ENCODE results near the gene TRAF3. TPM values are rescaled to one million over a fixed set of nuclear protein-coding genes. Genes with fewer than 3 reads are reported as not detected.

Gene TRAF3
- total and polyA plus RNA-seq, 3 donors from 2014 or later = 24.3 to 38.8 (median 38.2) TPM

DNA sequence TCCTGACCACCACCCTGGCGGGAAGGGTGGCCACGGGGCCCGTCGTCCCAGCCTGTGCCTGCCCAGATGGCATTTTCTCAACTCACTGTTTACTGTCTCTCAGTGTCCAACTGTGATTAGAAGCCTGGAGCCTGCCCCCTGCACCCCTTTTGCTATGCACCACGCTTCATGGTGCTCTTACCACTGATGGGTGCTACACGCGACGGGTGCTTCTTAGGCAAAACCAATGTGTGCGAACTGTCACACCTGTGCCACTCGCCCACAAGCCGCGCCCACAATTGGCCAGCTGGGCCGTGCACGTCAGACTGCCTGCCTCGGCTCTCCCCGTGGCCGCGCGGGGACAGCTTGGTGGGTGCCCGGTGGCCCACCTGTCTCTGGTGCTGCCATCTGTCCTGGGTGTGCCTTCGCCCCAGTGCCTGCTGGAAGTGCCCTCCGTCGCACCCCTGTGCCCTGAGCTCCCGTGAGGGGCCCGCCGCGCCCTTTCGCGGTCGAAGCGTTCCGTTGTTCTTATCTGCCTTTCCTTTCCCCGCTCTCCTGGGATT is 130.1 kb downstream of the TRAF3 start:
- TF ChIP-seq POLR2A (IDR thresholded peaks at IDR 0.05) = no peak
- no peak for TF ChIP-seq CTCF (IDR thresholded peaks at IDR 0.05)
- Histone ChIP-seq H3K36me3 (ENCODE audit: low read depth, missing control alignments) (no peaks in the 10 kb centered on the region), H3K4me3 (no peak overlapping the region), H3K27me3 (no peaks in the 10 kb centered on the region), H3K4me1 (no peaks in the 10 kb centered on the region), H3K27ac (no peak overlapping the region), H3K9me3 (no peaks in the 10 kb centered on the region)
- DNase-seq = no peak
- intact Hi-C loops (cut with DNase I; ENCODE audit: low total_unique reads) = no loop called here
- 94 to 95% methylated on average over 19 to 33 of the region's 33 CpGs for WGBS, 2 donors

- no peaks in the 10 kb centered on the region for H3K36me3 ChIP-seq (ENCODE audit: low read depth, missing control alignments)
- no peaks in the 10 kb centered on the region for H3K4me1 ChIP-seq
- no peak overlapping the region for H3K4me3 ChIP-seq
- no peaks in the 10 kb centered on the region for H3K9me3 ChIP-seq
- TF ChIP-seq CTCF (IDR thresholded peaks at IDR 0.05) (no peak), POLR2A (IDR thresholded peaks at IDR 0.05) (no peak)
- H3K27ac ChIP-seq = no peak overlapping the region
- H3K27me3 ChIP-seq = no peaks in the 10 kb centered on the region
- intact Hi-C loops (cut with DNase I; ENCODE audit: low total_unique reads) = no loop called here
- DNase-seq = no peak
- 94 to 96% methylated on average over 14 to 23 of the region's 23 CpGs for WGBS, 2 donors
Observed at GRCh38 chr14:102907980-102908730, 130.9 kb downstream of the TRAF3 start.

GRCh38 chr14:102908766-102909455 is 131.7 kb downstream of the TRAF3 start:
- 94 to 96% methylated on average over 11 to 29 of the region's 29 CpGs for WGBS, 2 donors
- Histone ChIP-seq H3K4me3 (no peak overlapping the region), H3K36me3 (ENCODE audit: low read depth, missing control alignments) (no peaks in the 10 kb centered on the region), H3K9me3 (no peaks in the 10 kb centered on the region), H3K4me1 (no peaks in the 10 kb centered on the region), H3K27ac (no peak overlapping the region), H3K27me3 (no peaks in the 10 kb centered on the region)
- DNase-seq = no peak
- intact Hi-C loops (cut with DNase I; ENCODE audit: low total_unique reads) = no loop called here
- no peak for TF ChIP-seq POLR2A (IDR thresholded peaks at IDR 0.05)
- no peak for TF ChIP-seq CTCF (IDR thresholded peaks at IDR 0.05)

DNA sequence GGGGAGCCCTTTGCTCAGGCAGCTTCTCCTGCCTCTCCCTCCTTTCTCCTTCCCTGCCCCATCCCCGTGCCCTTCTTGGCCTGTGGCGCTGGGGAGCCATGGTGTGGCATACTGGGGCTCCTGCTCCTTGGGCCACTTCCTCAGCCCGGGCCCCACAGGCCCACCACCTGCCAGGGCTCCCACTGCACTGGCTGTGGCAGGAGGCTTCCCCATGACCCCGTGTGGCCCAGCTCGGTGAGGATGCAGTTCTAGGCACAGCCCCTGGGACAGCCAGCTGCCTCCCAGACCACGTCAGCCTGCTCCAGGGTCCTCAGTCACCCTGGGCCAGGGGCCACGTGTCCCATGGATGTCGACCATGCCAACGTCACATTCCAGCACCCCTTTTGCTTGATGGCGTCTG is 132.2 kb downstream of the TRAF3 start:
- Histone ChIP-seq H3K36me3 (ENCODE audit: low read depth, missing control alignments) (no peaks in the 10 kb centered on the region), H3K4me3 (no peak overlapping the region), H3K27me3 (no peaks in the 10 kb centered on the region), H3K9me3 (no peaks in the 10 kb centered on the region), H3K27ac (no peak overlapping the region), H3K4me1 (no peaks in the 10 kb centered on the region)
- intact Hi-C loops (cut with DNase I; ENCODE audit: low total_unique reads) = no loop called here
- DNase-seq = no peak
- TF ChIP-seq POLR2A (IDR thresholded peaks at IDR 0.05) (no peak), CTCF (IDR thresholded peaks at IDR 0.05) (no peak)
- 88 to 96% methylated on average over 10 of the region's 10 CpGs for WGBS, 2 donors
